Esophagus squamous epithelium (tissue), 4 donors: ENCODE data around the gene BBS9.
"Not testable (repeated sequence)": the region's sequence is repeated elsewhere in the genome, so short reads cannot be mapped to it uniquely, and the experiment has no call there.

Experiments
- POLR2A ChIP-seq, 4 donors: fragments of 450-650 bp; IDR thresholded peaks; one replicate each; pipeline ENCODE4 v1.6.1; 2017; ENCODE audit warnings: antibody characterized with exemption in 4 of 4, mild to moderate bottlenecking in 4 of 4, moderate library complexity in 3 of 4
- TF ChIP-seq, protein P1 (sequence below), 6 experiments: fragments of 450-650 bp in 4 of 6; fragments of 200-600 bp in 2 of 6; sonication (generic) in 2 of 6; IDR thresholded peaks; one replicate each; pipeline ENCODE4 v1.5.1; 2016 to 2019; ENCODE audit warnings: antibody characterized with exemption in 6 of 6, mild to moderate bottlenecking in 4 of 6, moderate library complexity in 4 of 6

- TF ChIP-seq, protein P1, sequence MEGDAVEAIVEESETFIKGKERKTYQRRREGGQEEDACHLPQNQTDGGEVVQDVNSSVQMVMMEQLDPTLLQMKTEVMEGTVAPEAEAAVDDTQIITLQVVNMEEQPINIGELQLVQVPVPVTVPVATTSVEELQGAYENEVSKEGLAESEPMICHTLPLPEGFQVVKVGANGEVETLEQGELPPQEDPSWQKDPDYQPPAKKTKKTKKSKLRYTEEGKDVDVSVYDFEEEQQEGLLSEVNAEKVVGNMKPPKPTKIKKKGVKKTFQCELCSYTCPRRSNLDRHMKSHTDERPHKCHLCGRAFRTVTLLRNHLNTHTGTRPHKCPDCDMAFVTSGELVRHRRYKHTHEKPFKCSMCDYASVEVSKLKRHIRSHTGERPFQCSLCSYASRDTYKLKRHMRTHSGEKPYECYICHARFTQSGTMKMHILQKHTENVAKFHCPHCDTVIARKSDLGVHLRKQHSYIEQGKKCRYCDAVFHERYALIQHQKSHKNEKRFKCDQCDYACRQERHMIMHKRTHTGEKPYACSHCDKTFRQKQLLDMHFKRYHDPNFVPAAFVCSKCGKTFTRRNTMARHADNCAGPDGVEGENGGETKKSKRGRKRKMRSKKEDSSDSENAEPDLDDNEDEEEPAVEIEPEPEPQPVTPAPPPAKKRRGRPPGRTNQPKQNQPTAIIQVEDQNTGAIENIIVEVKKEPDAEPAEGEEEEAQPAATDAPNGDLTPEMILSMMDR (IDR thresholded peaks at IDR 0.05): not testable (repeated sequence)
- TF ChIP-seq POLR2A (IDR thresholded peaks at IDR 0.05): not testable (repeated sequence)
These were observed 34.6 kb upstream of the BBS9 start for GRCh38 chr7:33094745-33095275.
